A549 (cell line): ENCODE results near the gene ELMO3.

Experiments used
- CEBPB ChIP-seq, 2 experiments: fragments of >200 bp in 1 of 2; sonication (Bioruptor Twin) in 1 of 2; formaldehyde crosslinking in 1 of 2; IDR thresholded peaks; 2 replicates each; pipeline ENCODE4 v1.6.1; 2012 to 2016
- CTCF ChIP-seq: fragments of >200 bp; sonication (Bioruptor Twin); formaldehyde crosslinking; IDR thresholded peaks from 3 replicates; pipeline ENCODE4 v1.5.1; 2016
- JUN ChIP-seq, 2 experiments: fragments of >200 bp; sonication (Bioruptor Twin); formaldehyde crosslinking; IDR thresholded peaks; 2 replicates in 1 of 2; 3 replicates in 1 of 2; pipeline ENCODE4 v1.6.1; 2016 to 2017
- NFE2L2 ChIP-seq: fragments of 150-350 bp; conservative IDR thresholded peaks from 2 replicates; pipeline ENCODE4 v1.6.1; 2014; ENCODE audit warnings: low read length
- PHF8 ChIP-seq: fragments of 200-600 bp; sonication (generic); IDR thresholded peaks from 2 replicates; pipeline ENCODE4 v1.6.1; 2016; ENCODE audit warnings: low read depth, mild to moderate bottlenecking, antibody characterized with exemption, moderate library complexity, borderline replicate concordance
- RAD21 ChIP-seq, 2 experiments: fragments of >200 bp in 1 of 2; sonication (Bioruptor Twin) in 1 of 2; formaldehyde crosslinking in 1 of 2; IDR thresholded peaks in 1 of 2; conservative IDR thresholded peaks in 1 of 2; 2 replicates in 1 of 2; 3 replicates in 1 of 2; pipeline ENCODE4 v1.6.1; 2012 to 2018; ENCODE audit warnings: inconsistent platforms in 1 of 2
- TF ChIP-seq, protein P1 (sequence below): fragments of 450-650 bp; IDR thresholded peaks from 2 replicates; pipeline ENCODE4 v1.6.1; 2014; ENCODE audit warnings: antibody characterized with exemption

DNA sequence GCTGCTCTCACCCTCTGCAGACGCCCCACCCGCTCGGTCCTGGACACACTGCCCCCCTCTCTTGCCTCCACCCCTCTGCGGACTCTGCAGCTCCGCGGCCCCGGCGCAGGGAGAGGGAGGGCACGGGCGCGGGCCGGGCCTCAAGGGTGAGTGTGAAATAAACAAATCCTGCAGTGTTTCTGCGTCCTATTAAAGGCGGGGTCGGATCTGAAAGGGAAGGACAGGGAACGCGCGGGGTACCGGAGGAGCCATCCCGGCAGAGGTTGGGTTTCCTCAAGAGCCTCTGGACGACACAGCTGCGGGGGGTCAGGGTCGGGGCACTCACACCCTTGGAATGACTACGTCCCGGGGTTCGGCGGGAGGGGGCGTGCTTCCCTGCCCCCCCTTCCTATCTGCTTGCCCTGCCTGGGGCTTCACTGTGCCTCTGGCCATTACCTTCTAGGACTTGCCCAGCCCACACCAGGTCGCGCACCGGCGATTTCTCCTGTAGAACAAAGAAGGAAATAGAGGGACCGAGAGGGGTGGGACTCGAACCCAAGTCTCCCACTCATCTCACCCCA lies 34.9 kb upstream of the ELMO3 start:
- TF ChIP-seq PHF8 (no peak), CTCF (no peak), JUN (IDR thresholded peaks at IDR 0.05) (no peak), RAD21 (conservative IDR thresholded peaks at IDR 0.05 in 1 of 2, IDR thresholded peaks at IDR 0.05 in 1 of 2) (no peak), CEBPB (IDR thresholded peaks at IDR 0.05) (no peak), NFE2L2 (no peak)
- TF ChIP-seq, protein P1, sequence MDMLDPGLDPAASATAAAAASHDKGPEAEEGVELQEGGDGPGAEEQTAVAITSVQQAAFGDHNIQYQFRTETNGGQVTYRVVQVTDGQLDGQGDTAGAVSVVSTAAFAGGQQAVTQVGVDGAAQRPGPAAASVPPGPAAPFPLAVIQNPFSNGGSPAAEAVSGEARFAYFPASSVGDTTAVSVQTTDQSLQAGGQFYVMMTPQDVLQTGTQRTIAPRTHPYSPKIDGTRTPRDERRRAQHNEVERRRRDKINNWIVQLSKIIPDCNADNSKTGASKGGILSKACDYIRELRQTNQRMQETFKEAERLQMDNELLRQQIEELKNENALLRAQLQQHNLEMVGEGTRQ: no peak
